GM12878 (cell line): ENCODE measurements around the gene AEBP1. TPM values are rescaled to one million over a fixed set of nuclear protein-coding genes. Genes with fewer than 3 reads are reported as not detected.

Experiments used
- ATAC-seq: fragments of 200-7000 bp; cut with Tn5 transposase; 3 replicates; pipeline ENCODE4 v1.9.1; 2020; ENCODE audit warnings: mild to moderate bottlenecking, moderate library complexity
- BruUV-seq: library from RNA; stranded (reverse); fragments of 400-500 nt; replicated peaks from 2 replicates; lab custom pipeline; 2021; lab: Mats Ljungman, UMichigan
- CTCF ChIA-PET: fragments of 300-600 bp; sonication (Branson Sonifier 250); formaldehyde crosslinking; extraction: SDS; loops from one replicate; lab custom pipeline; 2021; ENCODE audit warnings: inconsistent platforms; lab: Yijun Ruan, JAX
- POLR2A ChIA-PET: fragments of 350-600 bp; formaldehyde crosslinking; extraction: SDS; loops from one replicate; lab custom pipeline; 2021; ENCODE audit warnings: inconsistent platforms; lab: Charles Lee
- RAD21 ChIA-PET: fragments of 300-600 bp; sonication (Branson Sonifier 250); formaldehyde crosslinking; loops from one replicate; lab custom pipeline; 2023; ENCODE audit warnings: antibody characterized with exemption; ENCODE audit not compliant: unreplicated experiment; lab: Charles Lee
- SMC1A ChIA-PET: fragments of 300-600 bp; sonication (Branson Sonifier 250); formaldehyde crosslinking; loops from one replicate; lab custom pipeline; 2023; ENCODE audit not compliant: unreplicated experiment, uncharacterized antibody; lab: Charles Lee
- DNase-seq: peaks from one replicate; pipeline ENCODE4 v3.0.0-alpha.2; 2011; ENCODE audit warnings: low read depth, low spot score
- FAIRE-seq: peaks from 3 replicates; lab custom pipeline; 2011; peaks lifted over from hg19 to GRCh38; lab: Jason Lieb, UNC
- H2AFZ ChIP-seq: 2 replicates; pipeline ENCODE4 v1.6.0; 2011; ENCODE audit warnings: low read depth, low read length, control low read depth; ENCODE audit not compliant: control insufficient read depth
- H3K27ac ChIP-seq: 2 replicates; pipeline ENCODE4 v1.5.1; 2011; ENCODE audit warnings: control low read depth; ENCODE audit not compliant: control insufficient read depth, insufficient read depth
- H3K27me3 ChIP-seq, 2 experiments: replicated peaks in 1 of 2; 2 replicates each; pipeline versions ENCODE4 v1.6.0 to v1.6.1; 2011; ENCODE audit warnings: low read length in 1 of 2; ENCODE audit not compliant: control insufficient read depth in 2 of 2, insufficient read depth in 2 of 2
- H3K36me3 ChIP-seq, 2 experiments: 2 replicates each; pipeline ENCODE4 v1.5.1; 2011; ENCODE audit warnings: low read length in 1 of 2; ENCODE audit not compliant: control insufficient read depth in 2 of 2, insufficient read depth in 2 of 2
- H3K4me1 ChIP-seq: 2 replicates; pipeline ENCODE4 v1.6.1; 2011; ENCODE audit warnings: mild to moderate bottlenecking, low read length, moderate library complexity, mixed read lengths; ENCODE audit not compliant: control insufficient read depth, insufficient read depth
- H3K4me2 ChIP-seq: 2 replicates; pipeline ENCODE4 v1.6.0; 2011; ENCODE audit warnings: control low read depth; ENCODE audit not compliant: control insufficient read depth, insufficient read depth
- H3K4me3 ChIP-seq: fragments of 200-600 bp; sonication (generic); 2 replicates; pipeline ENCODE4 v1.5.1; 2016
- H3K79me2 ChIP-seq: 2 replicates; pipeline ENCODE4 v1.6.0; 2011; ENCODE audit warnings: low read length; ENCODE audit not compliant: control insufficient read depth, insufficient read depth
- H3K9ac ChIP-seq: 2 replicates; pipeline ENCODE4 v1.8.0; 2011; ENCODE audit warnings: low read length, control low read depth, mixed read lengths; ENCODE audit not compliant: control insufficient read depth, insufficient read depth
- H3K9me3 ChIP-seq: replicated peaks from 3 replicates; pipeline ENCODE4 v1.5.1; 2011; ENCODE audit warnings: mild to moderate bottlenecking, low read length; ENCODE audit not compliant: control insufficient read depth, insufficient read depth
- H4K20me1 ChIP-seq: 2 replicates; pipeline ENCODE4 v1.6.0; 2011; ENCODE audit not compliant: control insufficient read depth, insufficient read depth
- BRCA1 ChIP-seq: IDR thresholded peaks from 2 replicates; pipeline ENCODE4 v1.6.1; 2011; ENCODE audit warnings: low read depth, low read length, improper control_type of control experiment
- CHD1 ChIP-seq: IDR thresholded peaks from 2 replicates; pipeline ENCODE4 v1.6.1; 2012; ENCODE audit warnings: low read depth, low read length, improper control_type of control experiment
- MYB ChIP-seq: fragments of 150-350 bp; IDR thresholded peaks from 2 replicates; pipeline ENCODE4 v1.6.1; 2014; ENCODE audit warnings: mild to moderate bottlenecking, low read depth, low read length, borderline replicate concordance
- PML ChIP-seq: IDR thresholded peaks from 2 replicates; pipeline ENCODE4 v1.6.1; 2012; ENCODE audit warnings: low read length, inconsistent platforms
- POLR2A ChIP-seq: IDR thresholded peaks from 2 replicates; pipeline ENCODE4 v1.6.1; 2011; ENCODE audit warnings: low read depth, mild to moderate bottlenecking, low read length
- POLR2AphosphoS2 ChIP-seq: IDR thresholded peaks from 2 replicates; pipeline ENCODE4 v1.6.1; 2011; ENCODE audit warnings: low read depth, mild to moderate bottlenecking, low read length, improper control_type of control experiment, moderate library complexity
- SMAD5 ChIP-seq: IDR thresholded peaks from 2 replicates; pipeline ENCODE4 v1.6.1; 2016; ENCODE audit warnings: antibody characterized with exemption, low read depth
- SPI1 ChIP-seq: IDR thresholded peaks from 2 replicates; pipeline ENCODE4 v1.6.1; 2011; ENCODE audit warnings: low read depth, mild to moderate bottlenecking, low read length, moderate library complexity, borderline replicate concordance; ENCODE audit not compliant: insufficient read depth
- SUPT20H ChIP-seq: IDR thresholded peaks from 2 replicates; pipeline ENCODE4 v1.6.1; 2011; ENCODE audit warnings: low read depth, mild to moderate bottlenecking, low read length, moderate library complexity, borderline replicate concordance; ENCODE audit not compliant: control insufficient read depth
- ZNF592 ChIP-seq: fragments of 450-650 bp; IDR thresholded peaks from 2 replicates; pipeline ENCODE4 v1.6.1; 2017; ENCODE audit warnings: mild to moderate bottlenecking, moderate library complexity
- WGBS: methylation state at CpG from one replicate; pipeline ENCODE4 v1.1.6; 2016; ENCODE audit warnings: low lambda C conversion rate; ENCODE audit not compliant: insufficient replicate concordance, insufficient coverage; ENCODE audit errors: missing lambda C conversion rate; 5-methylcytosine and 5-hydroxymethylcytosine counted together
- in situ Hi-C: fragments of 300-500 bp; cut with MboI; formaldehyde crosslinking; loops from 9 replicates; pipeline ENCODE4 v1.14.3; 2018; ENCODE audit warnings: mixed read lengths
- intact Hi-C: fragments of 100-400 bp; cut with micrococcal nuclease; formaldehyde crosslinking; loops from one replicate; pipeline ENCODE4 v1.14.2; 2022; ENCODE audit not compliant: unreplicated experiment
- polyA plus RNA-seq, 11 experiments: library from polyadenylated mRNA; depleted of rRNA in 4 of 11; unstranded in 6 of 11; stranded (reverse) in 5 of 11; fragments of >200 nt; fragmentation: Nextera tagmentation in 4 of 11; fragmentation: Illumina TruSeq in 1 of 11; extraction: Ambion mirVana in 4 of 11; extraction: Trizol in 1 of 11; gene quantifications; 1 replicate in 1 of 11; 2 replicates in 10 of 11; pipeline versions ENCODE4 v1.2.1 to v1.2.3, GENCODE V29; 2011 to 2016; ENCODE audit warnings: inconsistent platforms in 2 of 11, missing spikeins in 2 of 11, low read depth in 1 of 11
- total RNA-seq, 4 experiments: library from RNA; depleted of rRNA in 3 of 4; stranded (reverse); fragments of >200 nt in 3 of 4; fragmentation: Illumina TruSeq in 1 of 4; extraction: Trizol in 1 of 4; gene quantifications; 2 replicates each; pipeline versions ENCODE4 v1.2.1 to v1.2.3, GENCODE V29; 2013 to 2021

Gene AEBP1
- total and polyA plus RNA-seq, 10 of the 15 experiments (the other 5 are each of a cell fraction or from before 2014, with no cell fraction given): 0.06 to 0.23 (median 0.11) TPM; not detected in 5

GRCh38 chr7:44068054-44068453 lies 36.1 kb upstream of the AEBP1 start (continued):
- peak; percentile 57 for TF ChIP-seq POLR2A
- TF ChIP-seq POLR2AphosphoS2: peak; percentile 54; the same call in 1 of the 2 replicates
- no peak for TF ChIP-seq MYB
- no peak for TF ChIP-seq BRCA1
- no peak for TF ChIP-seq CHD1
- TF ChIP-seq ZNF592: no peak
- TF ChIP-seq SPI1: no peak

DNA sequence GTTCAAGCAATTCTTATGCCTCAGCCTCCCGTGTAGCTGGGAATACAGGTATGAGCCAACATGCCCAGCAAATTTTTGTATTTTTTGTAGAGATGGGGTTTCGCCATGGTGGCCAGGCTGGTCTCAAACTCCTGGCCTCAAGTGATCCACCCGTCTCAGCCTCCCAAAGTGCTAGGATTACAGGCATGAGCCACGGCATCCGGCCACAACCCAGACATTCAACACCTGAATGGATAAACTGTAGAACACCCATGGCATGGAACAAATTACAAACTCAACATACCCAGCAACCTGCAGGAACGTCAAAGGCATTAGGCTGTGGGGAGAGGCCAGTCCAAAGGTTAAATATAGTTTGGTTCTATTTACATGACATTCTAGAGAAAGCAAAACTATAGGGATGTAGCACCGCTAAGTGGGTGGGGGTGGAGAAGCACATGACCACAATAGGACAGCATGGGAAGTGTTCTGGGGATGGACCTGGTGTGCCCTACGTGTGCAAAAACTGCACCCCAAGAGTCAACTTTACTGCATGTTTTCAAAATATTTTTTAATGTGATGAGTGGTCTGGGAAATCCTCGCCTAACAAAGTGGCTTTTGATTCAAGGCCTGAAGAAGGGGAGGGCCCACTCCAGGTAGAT lies 32.3 kb upstream of the AEBP1 start:
- ChIA-PET SMC1A (interaction anchor here (0.8 to 1.6 kb wide), 3 partner anchors 9 to 52 kb away, joined by 3 to 4 read pairs (median 3); no protein-coding TSS in a partner anchor), POLR2A (interaction anchor here (0.5 kb wide), 1 partner anchor 436 kb away, joined by 4 read pairs; no protein-coding TSS in a partner anchor)
- WGBS: 71% methylated on average over 9 of the region's 9 CpGs

More for the DNA sequence above, 32.3 kb upstream of the AEBP1 start:
- in situ Hi-C loops (no loop called here), intact Hi-C loops (loop anchor here (2.0 kb wide), 1 partner anchor 125 kb away; no protein-coding TSS in a partner anchor)
- Histone ChIP-seq H3K79me2 (no peaks in the 10 kb centered on the region), H3K9ac (no peak overlapping the region), H3K36me3 (peaks cover 19 to 24% of the 10 kb centered on the region in 2 experiments), H2AFZ (no peak overlapping the region), H3K4me2 (no peak overlapping the region), H3K27ac (no peak overlapping the region), H4K20me1 (no peaks in the 10 kb centered on the region), H3K4me3 (no peak overlapping the region), H3K4me1 (no peaks in the 10 kb centered on the region; the same call in 1 of the 2 replicates), H3K27me3 (no peaks in the 10 kb centered on the region), H3K9me3 (no peaks in the 10 kb centered on the region)
- ChIA-PET CTCF (interaction anchor here (1.0 to 1.5 kb wide), 2 partner anchors 13 to 125 kb away, joined by 4 to 6 read pairs; no protein-coding TSS in a partner anchor), RAD21 (no interaction called here)
- no peak for FAIRE-seq
- no TSS peak for BruUV-seq
- TF ChIP-seq PML: peak; percentile 46; the same call in 1 of the 2 replicates
- peak; percentile 49; the same call in 1 of the 2 replicates for TF ChIP-seq SMAD5
- TF ChIP-seq SUPT20H: no peak
- no peak for ATAC-seq
- no peak for DNase-seq
